HepG2 (cell line): ENCODE results near the gene ANKRD35. TPM values are rescaled to one million over a fixed set of nuclear protein-coding genes. Genes with fewer than 3 reads are reported as not detected.

ENCODE experiments used
- ATF6 ChIP-seq: sonication (generic); formaldehyde crosslinking; conservative IDR thresholded peaks from 2 replicates; pipeline ENCODE4 v1.4.0; 2020; ENCODE audit warnings: missing genetic modification reagents
- FOXA3 ChIP-seq: IDR thresholded peaks from 2 replicates; pipeline ENCODE4 v1.6.1; 2016; ENCODE audit warnings: missing genetic modification reagents, missing compliant biosample characterization
- FOXP1 ChIP-seq, 2 experiments: fragments of 450-650 bp in 1 of 2; IDR thresholded peaks; 2 replicates each; pipeline ENCODE4 v1.6.1; 2017 to 2018; ENCODE audit warnings: antibody characterized with exemption in 1 of 2
- GATAD2A ChIP-seq: IDR thresholded peaks from 2 replicates; pipeline ENCODE4 v1.6.1; 2016
- GTF2F1 ChIP-seq: fragments of 150-350 bp; IDR thresholded peaks from 2 replicates; pipeline ENCODE4 v1.6.1; 2014; ENCODE audit warnings: low read length
- HIC2 ChIP-seq: sonication (generic); formaldehyde crosslinking; IDR thresholded peaks from 2 replicates; pipeline ENCODE4 v1.9.0; 2022; ENCODE audit warnings: low read depth, missing genetic modification reagents
- NCOR1 ChIP-seq: fragments of 200-600 bp; sonication (generic); IDR thresholded peaks from 2 replicates; pipeline ENCODE4 v1.7.0; 2017; ENCODE audit warnings: antibody characterized with exemption, low read length, borderline replicate concordance
- NR2F1 ChIP-seq, 2 experiments: fragments of 450-650 bp in 1 of 2; formaldehyde crosslinking in 1 of 2; IDR thresholded peaks; 2 replicates each; pipeline versions ENCODE4 v1.5.0 to v1.6.1; 2016 to 2020; ENCODE audit warnings: mild to moderate bottlenecking in 1 of 2, missing compliant biosample characterization in 1 of 2, missing genetic modification reagents in 1 of 2, moderate library complexity in 1 of 2
- RARA ChIP-seq: IDR thresholded peaks from 2 replicates; pipeline ENCODE4 v1.6.1; 2016; ENCODE audit warnings: missing genetic modification reagents, missing compliant biosample characterization
- SALL1 ChIP-seq: sonication (generic); formaldehyde crosslinking; IDR thresholded peaks from 2 replicates; pipeline ENCODE4 v1.8.0; 2022; ENCODE audit warnings: mild to moderate bottlenecking, missing genetic modification reagents
- SOX13 ChIP-seq, 3 experiments: fragments of 450-650 bp in 1 of 3; sonication (generic) in 1 of 3; formaldehyde crosslinking in 1 of 3; IDR thresholded peaks in 2 of 3; conservative IDR thresholded peaks in 1 of 3; 2 replicates each; pipeline versions ENCODE4 v1.5.0 to v1.6.1; 2016 to 2020; ENCODE audit warnings: antibody characterized with exemption in 1 of 3, mild to moderate bottlenecking in 1 of 3, missing compliant biosample characterization in 1 of 3, missing genetic modification reagents in 1 of 3, moderate library complexity in 1 of 3
- SP140L ChIP-seq: sonication (generic); formaldehyde crosslinking; IDR thresholded peaks from 2 replicates; pipeline ENCODE4 v1.4.0; 2020; ENCODE audit warnings: missing genetic modification reagents, borderline replicate concordance
- ZNF614 ChIP-seq: IDR thresholded peaks from 2 replicates; pipeline ENCODE4 v1.6.1; 2018; ENCODE audit warnings: missing biosample characterization, missing genetic modification reagents, inconsistent platforms, borderline replicate concordance
- ZNF639 ChIP-seq: conservative IDR thresholded peaks from 2 replicates; pipeline ENCODE4 v1.6.1; 2018; ENCODE audit warnings: missing genetic modification reagents
- ZNF883 ChIP-seq: sonication (generic); formaldehyde crosslinking; IDR thresholded peaks from 2 replicates; pipeline ENCODE4 v1.5.1; 2020; ENCODE audit warnings: mild to moderate bottlenecking, missing genetic modification reagents; ENCODE audit errors: not compliant biosample characterization
- polyA plus RNA-seq, 8 experiments: library from polyadenylated mRNA; depleted of rRNA in 3 of 8; stranded (reverse) in 7 of 8; unstranded in 1 of 8; fragments of >200 nt; fragmentation: Illumina TruSeq in 4 of 8; extraction: Trizol in 4 of 8; gene quantifications; 2 replicates each; pipeline versions ENCODE4 v1.2.1 to v1.2.3, GENCODE V29; 2011 to 2016; ENCODE audit warnings: low read depth in 4 of 8, missing spikeins in 1 of 8, mixed read lengths in 1 of 8; ENCODE audit not compliant: insufficient read depth in 1 of 8
- total RNA-seq, 5 experiments: library from RNA; depleted of rRNA; stranded (reverse); fragments of >200 nt; fragmentation: Illumina TruSeq; extraction: Trizol; gene quantifications; 2 replicates each; pipeline ENCODE4 v1.2.3, GENCODE V29; 2016; ENCODE audit warnings: low read depth in 1 of 5

Gene ANKRD35
- total and polyA plus RNA-seq, 2 of the 13 experiments (the other 11 are each of a cell fraction or from before 2014, with no cell fraction given), result 0.02 TPM; not detected in 1

GRCh38 chr1:145897969-145898368 lies 12.3 kb upstream of the ANKRD35 start (continued):
- TF ChIP-seq SOX13 (IDR thresholded peaks at IDR 0.05) (no peak), SOX13 (CRISPR knock-in tag; conservative IDR thresholded peaks at IDR 0.05 in 1 of 2, IDR thresholded peaks at IDR 0.05 in 1 of 2) (peak in 1 of 2 experiments; percentile 82; a peak in 2 of 4 replicates), HIC2 (CRISPR knock-in tag) (peak; percentile 61), SP140L (CRISPR knock-in tag) (no peak), RARA (peak; percentile 91), GATAD2A (CRISPR knock-in tag) (peak; percentile 68), ATF6 (CRISPR knock-in tag) (no peak), FOXA3 (CRISPR knock-in tag) (peak; percentile 57), GTF2F1 (no peak), ZNF883 (no peak), ZNF614 (peak; percentile 93), FOXP1 (IDR thresholded peaks at IDR 0.05) (no peak), FOXP1 (CRISPR knock-in tag; IDR thresholded peaks at IDR 0.05) (no peak), ZNF639 (CRISPR knock-in tag) (no peak), NR2F1 (CRISPR knock-in tag; IDR thresholded peaks at IDR 0.05) (peak; percentile 61 to 70), NCOR1 (peak; percentile 62; the same call in 1 of the 2 replicates), SALL1 (CRISPR knock-in tag) (peak; percentile 70)
